Vagina (tissue), 2 donors: ENCODE data around the gene ENTPD3.

ENCODE experiments used
- POLR2AphosphoS5 ChIP-seq, 2 donors: sonication (generic); formaldehyde crosslinking; IDR thresholded peaks; one replicate each; pipeline ENCODE4 v1.9.0; 2017; ENCODE audit warnings: antibody characterized with exemption in 2 of 2, mild to moderate bottlenecking in 2 of 2, low read depth in 1 of 2; ENCODE audit not compliant: insufficient read depth in 1 of 2
- TF ChIP-seq, protein P1 (sequence below), 3 experiments: fragments of 450-650 bp in 2 of 3; fragments of 200-600 bp in 1 of 3; sonication (generic) in 1 of 3; IDR thresholded peaks; one replicate each; pipeline ENCODE4 v1.5.1; 2017 to 2019; ENCODE audit warnings: antibody characterized with exemption in 3 of 3, mild to moderate bottlenecking in 2 of 3, moderate library complexity in 2 of 3

DNA sequence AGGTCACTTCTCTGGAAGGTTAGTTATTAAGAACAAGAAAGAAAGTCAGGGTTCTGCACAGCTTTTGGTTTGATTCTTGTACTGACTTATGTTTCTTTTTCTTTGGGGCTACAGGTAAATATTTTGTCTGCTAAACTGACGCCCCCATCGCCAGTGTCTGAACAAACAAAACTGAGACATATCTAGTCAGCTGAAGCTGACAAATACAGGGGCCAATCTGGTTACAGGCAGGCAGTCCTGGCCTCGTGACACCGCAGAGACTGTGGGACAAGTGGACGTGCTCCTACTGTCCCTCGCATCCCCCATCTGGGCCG lies 65.5 kb downstream of the ENTPD3 start:
- TF ChIP-seq POLR2AphosphoS5 (IDR thresholded peaks at IDR 0.05; ENCODE audit: insufficient read depth in 1 of 2, low read depth in 1 of 2): no peak
- TF ChIP-seq, protein P1, sequence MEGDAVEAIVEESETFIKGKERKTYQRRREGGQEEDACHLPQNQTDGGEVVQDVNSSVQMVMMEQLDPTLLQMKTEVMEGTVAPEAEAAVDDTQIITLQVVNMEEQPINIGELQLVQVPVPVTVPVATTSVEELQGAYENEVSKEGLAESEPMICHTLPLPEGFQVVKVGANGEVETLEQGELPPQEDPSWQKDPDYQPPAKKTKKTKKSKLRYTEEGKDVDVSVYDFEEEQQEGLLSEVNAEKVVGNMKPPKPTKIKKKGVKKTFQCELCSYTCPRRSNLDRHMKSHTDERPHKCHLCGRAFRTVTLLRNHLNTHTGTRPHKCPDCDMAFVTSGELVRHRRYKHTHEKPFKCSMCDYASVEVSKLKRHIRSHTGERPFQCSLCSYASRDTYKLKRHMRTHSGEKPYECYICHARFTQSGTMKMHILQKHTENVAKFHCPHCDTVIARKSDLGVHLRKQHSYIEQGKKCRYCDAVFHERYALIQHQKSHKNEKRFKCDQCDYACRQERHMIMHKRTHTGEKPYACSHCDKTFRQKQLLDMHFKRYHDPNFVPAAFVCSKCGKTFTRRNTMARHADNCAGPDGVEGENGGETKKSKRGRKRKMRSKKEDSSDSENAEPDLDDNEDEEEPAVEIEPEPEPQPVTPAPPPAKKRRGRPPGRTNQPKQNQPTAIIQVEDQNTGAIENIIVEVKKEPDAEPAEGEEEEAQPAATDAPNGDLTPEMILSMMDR (IDR thresholded peaks at IDR 0.05): no peak
